HEK293 (cell line): ENCODE data around the gene CLIC3.

ENCODE experiments used
- ATF2 ChIP-seq: fragments of 450-650 bp; formaldehyde crosslinking; IDR thresholded peaks from 2 replicates; pipeline ENCODE4 v1.5.1; 2016; ENCODE audit warnings: missing biosample characterization, missing genetic modification characterization, low read depth
- GLI4 ChIP-seq: fragments of 450-650 bp; formaldehyde crosslinking; IDR thresholded peaks from 2 replicates; pipeline ENCODE4 v1.5.1; 2016; ENCODE audit warnings: missing biosample characterization, missing genetic modification characterization
- KLF1 ChIP-seq: fragments of 450-650 bp; formaldehyde crosslinking; IDR thresholded peaks from 2 replicates; pipeline ENCODE4 v1.5.1; 2016; ENCODE audit warnings: missing biosample characterization, missing genetic modification characterization
- PRDM4 ChIP-seq: fragments of 450-650 bp; formaldehyde crosslinking; IDR thresholded peaks from 2 replicates; pipeline ENCODE4 v1.5.1; 2017; ENCODE audit warnings: missing biosample characterization, missing genetic modification characterization
- SETDB1 ChIP-seq: IDR thresholded peaks from one replicate; pipeline ENCODE4 v1.6.1; 2017; ENCODE audit warnings: mild to moderate bottlenecking, low read length, moderate library complexity, mixed read lengths; ENCODE audit not compliant: insufficient read length
- ZIC2 ChIP-seq: fragments of 450-650 bp; formaldehyde crosslinking; IDR thresholded peaks from 2 replicates; pipeline ENCODE4 v1.5.1; 2016; ENCODE audit warnings: missing biosample characterization, missing genetic modification characterization
- ZNF10 ChIP-seq: fragments of 450-650 bp; formaldehyde crosslinking; IDR thresholded peaks from 2 replicates; pipeline ENCODE4 v1.5.1; 2017; ENCODE audit warnings: missing biosample characterization, missing genetic modification characterization
- ZNF121 ChIP-seq: fragments of 450-650 bp; formaldehyde crosslinking; IDR thresholded peaks from 2 replicates; pipeline ENCODE4 v1.5.1; 2016; ENCODE audit warnings: missing biosample characterization, missing genetic modification characterization
- ZNF138 ChIP-seq: fragments of 450-650 bp; formaldehyde crosslinking; IDR thresholded peaks from 2 replicates; pipeline ENCODE4 v1.5.1; 2016; ENCODE audit warnings: missing biosample characterization, missing genetic modification characterization, borderline replicate concordance
- ZNF174 ChIP-seq: fragments of 450-650 bp; formaldehyde crosslinking; IDR thresholded peaks from 2 replicates; pipeline ENCODE4 v1.5.0; 2017; ENCODE audit warnings: missing biosample characterization, mild to moderate bottlenecking, missing genetic modification characterization
- ZNF175 ChIP-seq: fragments of 450-650 bp; formaldehyde crosslinking; IDR thresholded peaks from 2 replicates; pipeline ENCODE4 v1.5.1; 2016; ENCODE audit warnings: missing biosample characterization, missing genetic modification characterization
- ZNF2 ChIP-seq: fragments of 450-650 bp; formaldehyde crosslinking; IDR thresholded peaks from 2 replicates; pipeline ENCODE4 v1.5.1; 2016; ENCODE audit warnings: missing biosample characterization, missing genetic modification characterization
- ZNF311 ChIP-seq: fragments of 450-650 bp; formaldehyde crosslinking; IDR thresholded peaks from 2 replicates; pipeline ENCODE4 v1.5.1; 2017; ENCODE audit warnings: missing biosample characterization, missing genetic modification characterization, borderline replicate concordance
- ZNF394 ChIP-seq: fragments of 450-650 bp; formaldehyde crosslinking; IDR thresholded peaks from 2 replicates; pipeline ENCODE4 v1.5.1; 2016; ENCODE audit warnings: missing biosample characterization, missing genetic modification characterization, mild to moderate bottlenecking, moderate library complexity, borderline replicate concordance
- ZNF544 ChIP-seq: fragments of 450-650 bp; formaldehyde crosslinking; IDR thresholded peaks from 2 replicates; pipeline ENCODE4 v1.5.0; 2017; ENCODE audit warnings: missing biosample characterization, missing genetic modification characterization
- ZNF785 ChIP-seq: fragments of 450-650 bp; formaldehyde crosslinking; IDR thresholded peaks from 2 replicates; pipeline ENCODE4 v1.5.1; 2016; ENCODE audit warnings: missing biosample characterization, missing genetic modification characterization
- ZSCAN18 ChIP-seq: fragments of 450-650 bp; formaldehyde crosslinking; IDR thresholded peaks from 2 replicates; pipeline ENCODE4 v1.5.1; 2016; ENCODE audit warnings: missing biosample characterization, missing genetic modification characterization
- ZSCAN4 ChIP-seq: fragments of 450-650 bp; formaldehyde crosslinking; IDR thresholded peaks from 2 replicates; pipeline ENCODE4 v1.5.1; 2017; ENCODE audit warnings: missing biosample characterization, missing genetic modification characterization
- TF ChIP-seq, protein P1 (sequence below): fragments of 450-650 bp; formaldehyde crosslinking; conservative IDR thresholded peaks from 2 replicates; pipeline ENCODE4 v1.5.1; 2016; ENCODE audit warnings: low read depth, missing biosample characterization, missing genetic modification characterization

CLIC3 gene

GRCh38 chr9:136983656-136984314 lies 12.6 kb downstream of the CLIC3 start (continued):
- TF ChIP-seq, protein P1, sequence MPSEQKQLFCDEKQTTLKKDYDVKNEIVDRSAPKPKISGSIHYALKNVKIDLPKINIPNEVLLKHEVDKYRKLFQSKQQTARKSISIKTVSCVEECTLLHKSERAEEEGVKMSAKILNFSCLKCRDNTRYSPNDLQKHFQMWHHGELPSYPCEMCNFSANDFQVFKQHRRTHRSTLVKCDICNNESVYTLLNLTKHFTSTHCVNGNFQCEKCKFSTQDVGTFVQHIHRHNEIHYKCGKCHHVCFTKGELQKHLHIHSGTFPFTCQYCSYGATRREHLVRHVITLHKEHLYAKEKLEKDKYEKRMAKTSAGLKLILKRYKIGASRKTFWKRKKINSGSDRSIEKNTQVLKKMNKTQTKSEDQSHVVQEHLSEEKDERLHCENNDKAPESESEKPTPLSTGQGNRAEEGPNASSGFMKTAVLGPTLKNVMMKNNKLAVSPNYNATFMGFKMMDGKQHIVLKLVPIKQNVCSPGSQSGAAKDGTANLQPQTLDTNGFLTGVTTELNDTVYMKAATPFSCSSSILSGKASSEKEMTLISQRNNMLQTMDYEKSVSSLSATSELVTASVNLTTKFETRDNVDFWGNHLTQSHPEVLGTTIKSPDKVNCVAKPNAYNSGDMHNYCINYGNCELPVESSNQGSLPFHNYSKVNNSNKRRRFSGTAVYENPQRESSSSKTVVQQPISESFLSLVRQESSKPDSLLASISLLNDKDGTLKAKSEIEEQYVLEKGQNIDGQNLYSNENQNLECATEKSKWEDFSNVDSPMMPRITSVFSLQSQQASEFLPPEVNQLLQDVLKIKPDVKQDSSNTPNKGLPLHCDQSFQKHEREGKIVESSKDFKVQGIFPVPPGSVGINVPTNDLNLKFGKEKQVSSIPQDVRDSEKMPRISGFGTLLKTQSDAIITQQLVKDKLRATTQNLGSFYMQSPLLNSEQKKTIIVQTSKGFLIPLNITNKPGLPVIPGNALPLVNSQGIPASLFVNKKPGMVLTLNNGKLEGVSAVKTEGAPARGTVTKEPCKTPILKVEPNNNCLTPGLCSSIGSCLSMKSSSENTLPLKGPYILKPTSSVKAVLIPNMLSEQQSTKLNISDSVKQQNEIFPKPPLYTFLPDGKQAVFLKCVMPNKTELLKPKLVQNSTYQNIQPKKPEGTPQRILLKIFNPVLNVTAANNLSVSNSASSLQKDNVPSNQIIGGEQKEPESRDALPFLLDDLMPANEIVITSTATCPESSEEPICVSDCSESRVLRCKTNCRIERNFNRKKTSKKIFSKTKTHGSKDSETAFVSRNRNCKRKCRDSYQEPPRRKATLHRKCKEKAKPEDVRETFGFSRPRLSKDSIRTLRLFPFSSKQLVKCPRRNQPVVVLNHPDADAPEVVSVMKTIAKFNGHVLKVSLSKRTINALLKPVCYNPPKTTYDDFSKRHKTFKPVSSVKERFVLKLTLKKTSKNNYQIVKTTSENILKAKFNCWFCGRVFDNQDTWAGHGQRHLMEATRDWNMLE (tag by site-specific recombination), result no peak
- no peak for TF ChIP-seq SETDB1
- no peak for TF ChIP-seq ZNF138
- no peak for TF ChIP-seq ZNF175 (tag by site-specific recombination)
- TF ChIP-seq GLI4 (tag by site-specific recombination), result no peak
- no peak for TF ChIP-seq ZNF2 (tag by site-specific recombination)
- no peak for TF ChIP-seq ZIC2 (tag by site-specific recombination)
- no peak for TF ChIP-seq ZSCAN18 (tag by site-specific recombination)
- TF ChIP-seq ZNF174 (tag by site-specific recombination), result no peak
- no peak for TF ChIP-seq ZNF10 (tag by site-specific recombination)
- TF ChIP-seq ZNF785 (tag by site-specific recombination), result 0 out of 2 replicates have a peak, but pooled peaks have one; percentile 36
- TF ChIP-seq PRDM4, result no peak
- TF ChIP-seq ZNF311 (tag by site-specific recombination), result peak; percentile 90; the same call in 1 of the 2 replicates
- peak; percentile 25; the same call in 1 of the 2 replicates for TF ChIP-seq KLF1
- TF ChIP-seq ZNF121 (tag by site-specific recombination), result no peak
- no peak for TF ChIP-seq ATF2 (tag by site-specific recombination)
- 0 out of 2 replicates have a peak, but pooled peaks have one; percentile 53 for TF ChIP-seq ZNF544 (tag by site-specific recombination)
- TF ChIP-seq ZNF394, result no peak
- peak; percentile 96 for TF ChIP-seq ZSCAN4 (tag by site-specific recombination)
- TF ChIP-seq, all 188 proteins: peak for 10
